ENCODE measurements around the gene ZFYVE1.
A peak's percentile ranks its signal among the peaks of the same experiment; 100 is the strongest.
"Not testable (repeated sequence)": the region's sequence is repeated elsewhere in the genome, so short reads cannot be mapped to it uniquely, and the experiment has no call there.

Gene ZFYVE1

DNA sequence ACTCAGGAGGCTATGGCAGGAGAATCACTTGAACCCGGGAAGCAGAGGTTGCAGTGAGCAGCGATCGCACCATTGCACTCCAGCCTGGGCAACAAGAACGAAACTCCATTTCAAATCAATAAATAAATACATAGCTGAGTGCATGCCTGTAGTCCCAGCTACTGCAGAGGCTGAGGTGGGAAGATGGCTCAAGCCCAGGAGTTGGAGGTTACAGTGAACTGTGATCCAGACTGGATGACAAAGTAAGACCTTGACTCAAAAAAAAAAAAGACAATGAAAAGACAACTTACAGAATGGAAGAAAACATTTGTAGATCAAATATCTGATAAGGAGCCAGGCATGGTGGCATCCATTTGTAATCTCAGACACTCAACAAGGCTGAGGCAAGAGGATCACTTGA, 27.6 kb downstream of the ZFYVE1 start:
- DNase-seq, result no peak

DNA sequence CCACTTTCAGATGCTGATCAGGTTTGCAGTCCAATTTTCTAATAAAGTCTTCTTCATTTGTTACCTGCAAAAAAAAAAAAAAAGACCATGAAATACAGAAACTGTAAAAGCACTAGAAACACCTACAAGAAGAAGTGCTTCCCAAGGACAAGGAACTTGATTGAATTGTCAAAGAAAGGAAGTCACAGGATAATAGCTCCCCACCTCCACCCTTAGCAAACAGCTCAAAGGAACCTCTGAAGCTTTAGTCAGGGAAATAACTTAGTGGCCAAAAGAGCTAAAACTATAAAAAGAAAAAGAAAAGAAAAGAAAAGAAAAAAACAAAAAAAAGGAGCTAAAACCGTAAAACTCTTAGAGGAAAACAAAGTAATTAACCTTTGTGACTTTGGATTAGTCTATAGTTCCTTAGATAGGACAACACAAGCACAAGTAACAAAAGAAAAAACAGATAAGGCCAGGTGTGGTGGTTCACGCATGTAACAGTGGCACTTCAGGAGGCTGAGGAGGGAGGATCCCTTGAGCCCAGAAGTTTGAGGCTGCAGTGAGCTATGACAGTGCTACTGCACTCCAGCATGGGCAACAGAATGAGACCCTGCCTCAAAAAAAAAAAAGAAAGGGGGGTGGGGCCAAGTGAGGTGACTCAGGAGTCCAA, 28.5 kb downstream of the ZFYVE1 start:
- no peak for DNase-seq

DNA sequence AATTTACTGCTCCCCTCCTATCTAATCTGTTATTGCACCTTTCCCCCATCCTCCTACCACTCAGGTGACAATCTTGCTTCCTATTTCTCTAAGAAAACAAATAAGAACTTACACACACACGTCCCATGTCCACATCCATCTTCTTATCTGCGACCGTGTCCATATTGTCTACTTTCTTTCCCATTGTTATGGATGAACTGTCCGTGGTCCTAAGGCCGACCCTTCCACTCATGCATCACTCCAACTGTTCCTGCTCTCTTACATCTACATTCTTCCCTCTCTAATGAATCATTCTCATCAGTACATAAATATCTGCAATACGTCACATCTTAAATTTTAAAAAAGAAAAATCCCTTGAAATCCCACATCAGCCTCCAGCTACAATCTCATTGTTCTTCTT, 30.0 kb downstream of the ZFYVE1 start:
- DNase-seq, result no peak

DNA sequence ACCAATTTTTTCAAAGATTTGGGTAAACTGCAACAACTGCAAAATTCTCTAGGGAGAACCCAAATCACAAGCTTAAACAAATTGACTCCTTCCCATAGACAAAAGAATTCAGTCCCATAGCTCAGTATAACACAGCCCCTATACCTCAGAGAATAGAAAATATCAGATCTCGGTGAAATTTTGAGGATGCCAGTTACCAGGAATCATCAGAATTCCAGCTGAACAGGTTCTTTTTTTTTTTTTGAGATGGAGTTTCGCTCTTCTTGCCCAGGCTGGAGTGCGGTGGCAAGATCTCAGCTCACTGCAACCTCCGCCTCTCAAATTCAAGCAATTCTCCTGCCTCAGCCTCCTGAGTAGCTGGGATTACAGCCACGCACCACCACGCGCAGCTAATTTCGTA, 36.7 kb downstream of the ZFYVE1 start:
- no peak for DNase-seq

DNA sequence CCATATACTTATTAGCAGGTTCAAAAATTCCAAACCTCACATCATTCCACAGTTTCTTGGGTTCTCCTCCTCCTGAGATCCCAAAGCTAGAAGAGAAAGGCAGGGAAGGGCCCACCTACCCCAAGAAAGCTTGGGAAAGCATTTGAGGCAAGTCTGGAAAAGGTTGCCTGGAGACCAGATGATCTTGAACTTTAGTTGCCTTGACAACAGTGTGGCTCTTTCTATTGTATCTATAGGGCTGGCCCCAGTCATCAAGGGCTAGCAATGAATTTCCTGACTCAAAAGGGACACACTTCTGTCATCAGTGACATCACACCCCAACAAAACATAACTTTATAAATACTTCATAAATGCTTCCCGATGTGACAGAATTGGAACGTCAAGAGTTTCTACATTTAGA, 40.0 kb downstream of the ZFYVE1 start:
- no peak for DNase-seq

DNA sequence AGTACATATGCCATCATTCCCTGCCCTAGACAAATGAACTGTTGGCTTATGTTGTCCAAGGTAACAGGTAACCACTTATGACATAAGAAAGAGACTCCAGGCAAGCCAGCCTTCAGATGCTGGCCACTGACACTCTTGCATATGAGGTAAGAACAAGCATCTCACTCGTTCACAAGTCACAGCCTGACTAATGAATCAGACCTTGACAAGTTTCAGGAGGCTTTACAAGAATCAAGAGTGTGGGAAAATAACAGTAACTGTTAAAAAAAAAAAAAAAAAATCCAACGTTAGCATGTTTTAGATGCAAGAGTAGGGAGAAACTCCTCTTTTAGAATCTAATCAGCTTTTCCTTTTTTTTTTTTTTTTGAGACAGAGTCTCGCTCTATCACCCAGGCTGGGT, 40.7 kb downstream of the ZFYVE1 start:
- DNase-seq, result no peak

DNA sequence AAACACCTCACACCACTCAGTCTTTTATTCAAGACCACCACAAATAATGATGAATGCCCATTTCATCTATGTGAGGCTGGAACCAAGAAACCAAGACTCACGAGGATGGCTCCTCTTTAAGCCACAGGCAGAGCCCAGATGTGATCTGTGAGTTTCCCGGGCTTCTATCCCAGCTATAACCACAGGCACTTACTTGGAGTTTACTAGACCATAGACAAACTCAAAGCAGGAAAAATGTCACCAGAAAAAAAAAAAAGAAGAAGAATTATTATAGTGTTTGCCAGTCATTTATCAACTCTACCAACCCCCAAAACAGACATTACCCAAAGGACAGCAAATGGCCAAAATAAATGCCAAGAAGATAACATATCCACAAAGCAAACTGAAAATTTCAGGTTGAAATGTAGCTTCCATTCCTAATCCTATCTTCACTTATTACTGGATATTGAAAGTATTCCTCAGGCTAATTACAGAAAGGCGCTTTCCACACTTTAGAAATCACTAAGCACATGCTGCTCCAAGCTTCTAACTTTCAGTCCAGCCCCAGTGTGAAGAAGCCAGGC, 44.7 kb downstream of the ZFYVE1 start:
- DNase-seq, result no peak

DNA sequence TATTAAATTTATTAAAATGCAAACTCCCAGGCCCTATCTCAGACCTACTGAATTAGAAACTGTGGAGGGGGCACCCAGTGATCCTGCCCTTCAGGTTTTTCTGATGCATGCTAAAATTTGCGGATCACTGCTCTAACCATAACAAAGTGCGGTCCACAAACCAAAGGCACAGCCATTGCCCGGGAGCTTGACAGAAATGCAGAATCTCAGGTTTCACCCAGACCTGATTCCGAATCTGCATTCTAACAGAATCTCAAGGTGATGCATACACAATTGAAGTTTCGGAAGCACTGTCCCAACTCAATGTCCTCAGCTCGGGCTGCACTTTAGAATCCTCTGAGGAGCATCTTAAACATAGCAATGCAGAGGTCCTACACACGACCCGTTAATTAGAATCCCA, 46.0 kb downstream of the ZFYVE1 start:
- no peak for DNase-seq

DNA sequence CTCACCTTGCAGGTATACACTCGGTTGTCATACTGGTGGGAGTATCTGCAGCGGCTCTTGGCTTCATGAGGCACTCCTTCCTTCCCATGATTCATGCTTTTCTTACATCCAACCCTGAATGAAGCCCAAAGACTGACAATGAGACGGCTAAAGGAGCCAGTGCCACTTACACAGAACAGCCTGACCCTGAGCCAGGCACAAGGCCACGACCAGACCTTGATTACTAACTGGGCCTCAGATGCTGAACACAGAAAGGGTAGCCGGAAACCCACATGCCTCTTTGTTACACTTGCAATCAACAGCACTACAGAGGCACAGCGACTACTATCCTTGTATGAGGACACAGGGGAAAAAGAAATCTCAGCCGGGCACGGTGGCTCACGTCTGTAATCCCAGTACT, 48.0 kb downstream of the ZFYVE1 start:
- DNase-seq, result no peak

DNA sequence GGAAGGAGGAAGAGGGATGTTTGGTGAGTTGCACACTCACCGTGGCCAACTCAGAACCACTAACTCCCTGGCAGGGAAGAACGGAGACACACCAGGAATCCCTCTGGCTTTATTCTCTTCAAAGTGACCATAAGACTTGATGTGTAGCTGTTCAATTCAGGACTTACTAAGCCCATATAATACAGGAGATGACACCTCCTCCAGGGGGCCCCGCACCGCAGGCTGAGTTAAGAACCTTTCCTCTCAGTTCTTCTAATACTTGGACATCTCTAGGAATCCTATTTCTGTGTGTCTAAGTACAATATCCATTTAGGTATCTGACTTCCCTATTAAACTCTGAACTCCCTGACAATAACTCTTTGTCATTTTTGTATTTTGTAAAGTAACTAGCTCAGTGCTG, 51.1 kb downstream of the ZFYVE1 start:
- DNase-seq, result no peak

DNA sequence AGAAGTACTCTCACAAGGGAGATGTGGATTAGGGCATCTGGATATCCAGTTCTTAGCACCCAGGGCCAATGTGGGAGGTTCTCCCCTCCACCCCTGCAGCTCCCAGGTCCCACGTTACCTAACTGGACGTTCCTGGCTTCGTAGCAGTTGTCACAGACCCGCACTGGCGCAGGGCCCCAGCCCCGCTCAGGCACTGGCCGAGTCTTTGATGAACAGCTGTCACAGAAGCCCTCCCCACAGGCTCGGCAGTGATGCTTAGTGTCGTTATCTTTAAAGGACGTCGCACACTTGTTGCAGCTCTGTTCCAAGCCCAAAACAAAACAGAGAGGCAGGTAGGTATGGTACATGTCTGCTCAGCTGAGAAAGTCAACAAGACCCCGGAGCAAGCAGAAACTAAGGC, 52.2 kb downstream of the ZFYVE1 start:
- no peak for DNase-seq

DNA sequence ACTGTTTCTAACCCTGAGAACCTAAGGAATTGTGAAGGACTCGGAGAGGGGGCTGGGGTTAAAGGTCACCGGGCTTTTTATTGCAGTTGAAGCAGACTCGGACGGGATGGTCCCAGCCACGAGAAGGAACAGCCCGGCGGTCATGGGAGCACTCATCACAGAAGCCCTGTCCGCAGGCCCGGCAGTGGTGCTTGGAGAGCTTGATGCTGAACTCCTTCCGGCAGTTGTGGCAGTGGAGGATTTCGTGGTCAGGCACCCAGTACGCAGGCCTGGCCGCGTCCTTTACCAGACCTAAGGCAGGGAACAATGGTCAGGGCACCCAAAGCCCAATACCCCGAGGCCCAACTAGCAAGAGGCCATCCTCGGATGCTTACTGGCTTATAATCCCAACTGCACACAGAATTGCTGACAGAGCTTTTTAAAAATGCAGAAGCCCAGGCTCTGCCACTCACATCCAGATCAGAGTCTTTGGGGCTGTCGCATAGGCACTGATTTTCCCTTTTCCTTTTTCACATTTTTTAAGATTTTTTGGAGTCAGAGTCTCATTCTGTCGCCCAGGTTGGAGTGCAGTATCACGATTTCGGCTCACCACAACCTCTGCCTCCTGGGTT, 56.0 kb downstream of the ZFYVE1 start:
- no peak for DNase-seq

DNA sequence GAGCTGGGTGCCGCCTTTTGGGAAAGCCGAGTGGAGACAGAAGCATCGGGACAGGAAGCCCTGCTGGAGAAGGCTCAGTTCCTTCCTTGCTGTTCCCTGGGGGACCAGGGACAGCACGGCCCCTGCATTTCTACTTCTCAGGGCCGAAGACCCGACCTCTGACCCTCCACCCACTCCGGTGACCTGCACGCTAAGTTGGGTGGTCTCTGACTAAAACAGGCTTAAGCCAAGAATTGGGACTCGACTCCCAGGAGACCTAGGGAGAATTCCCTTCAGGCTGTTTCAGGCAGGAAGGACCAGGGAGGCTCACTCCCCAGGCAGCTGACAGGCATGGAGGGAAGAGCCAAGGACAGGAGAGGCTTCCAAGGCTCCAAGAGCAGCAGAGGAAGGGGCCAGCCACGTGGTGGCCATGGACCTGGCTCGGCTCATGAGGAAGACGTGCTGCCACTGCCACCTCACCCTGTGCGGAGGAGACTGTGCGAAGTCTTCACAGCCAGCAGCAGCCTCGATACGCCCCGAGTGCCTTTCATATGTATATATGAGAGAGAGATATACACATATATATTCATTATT, 56.8 kb downstream of the ZFYVE1 start:
- DNase-seq, result peak; percentile 63 to 71

DNA sequence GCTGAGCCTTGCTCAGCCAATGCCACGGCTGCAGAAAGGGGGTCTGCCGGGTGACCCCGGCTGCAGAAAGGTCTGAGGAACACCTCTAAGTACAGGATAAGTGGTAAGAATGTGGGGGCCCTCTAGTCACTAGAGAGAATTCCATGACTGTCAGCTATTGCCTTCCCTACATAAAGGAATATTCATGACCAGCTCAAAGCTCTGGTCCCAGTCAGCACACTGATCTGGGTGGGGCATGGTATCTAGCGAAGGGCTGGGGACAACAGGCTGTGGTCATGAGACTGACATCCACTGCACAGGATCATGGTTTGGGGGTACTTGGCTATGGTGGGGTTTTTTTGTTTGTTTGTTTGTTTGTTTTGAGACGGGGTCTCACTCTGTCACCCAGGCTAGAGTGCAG, 58.6 kb downstream of the ZFYVE1 start:
- DNase-seq, result no peak

DNA sequence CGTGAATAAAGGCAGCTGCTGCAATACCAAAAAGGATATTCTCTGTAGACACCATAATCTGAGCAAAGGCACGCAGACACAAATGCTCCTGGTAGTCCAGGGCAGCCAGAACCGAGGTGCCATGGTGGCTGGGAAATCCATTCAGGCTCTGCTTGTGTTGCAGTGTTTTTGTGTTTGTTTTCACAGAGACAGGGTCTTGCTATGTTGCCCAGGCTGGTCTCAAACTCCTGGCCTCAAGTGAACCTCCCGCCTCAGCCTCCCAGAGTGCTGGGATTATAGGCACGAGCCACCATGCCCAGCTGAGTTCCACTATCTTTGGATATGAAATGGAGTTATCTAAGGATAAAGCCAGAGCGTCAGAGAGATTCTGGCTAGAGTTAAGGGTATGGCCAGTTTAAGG, 60.9 kb downstream of the ZFYVE1 start:
- DNase-seq, result no peak

DNA sequence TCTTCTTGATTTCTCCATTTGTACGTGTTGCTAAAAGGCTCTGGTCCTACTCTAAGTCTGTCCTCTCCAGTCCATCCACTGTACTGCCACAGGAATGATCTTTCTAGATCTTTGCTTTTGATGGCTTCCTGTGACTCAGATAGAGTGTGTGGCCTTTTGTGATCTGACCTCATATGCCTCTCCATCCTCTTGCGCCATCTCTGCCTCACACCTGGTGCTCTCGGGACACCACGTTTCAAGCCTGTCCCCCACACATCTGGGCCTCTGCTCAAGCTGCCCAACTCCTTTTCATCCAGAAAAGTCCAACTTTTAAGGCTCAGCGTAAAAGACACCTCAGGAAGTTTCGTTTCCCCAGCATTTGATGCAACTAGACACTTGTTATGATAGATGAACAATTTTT, 61.7 kb downstream of the ZFYVE1 start:
- no peak for DNase-seq

DNA sequence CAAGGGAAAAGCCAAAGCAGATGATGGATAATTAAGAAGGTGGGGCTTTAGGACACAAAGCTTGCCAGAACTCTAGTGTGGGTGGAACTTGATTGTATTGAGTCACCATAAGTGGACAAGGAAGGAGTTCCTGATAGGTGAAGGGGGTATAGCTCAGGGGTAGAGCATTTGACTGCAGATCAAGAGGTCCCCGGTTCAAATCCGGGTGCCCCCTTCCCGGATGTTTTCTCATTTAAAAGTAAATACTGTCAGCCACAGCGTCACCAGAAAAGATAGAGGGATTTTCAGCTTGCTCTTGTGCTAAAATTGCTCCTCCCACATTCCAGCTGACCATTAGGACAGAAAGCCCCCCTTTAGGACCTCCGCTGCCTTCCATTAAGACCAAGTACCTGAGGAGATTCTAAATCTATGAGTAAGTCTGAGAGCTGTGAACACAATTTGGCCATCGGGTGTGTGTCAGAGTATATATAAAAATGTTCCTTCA, 64.0 kb downstream of the ZFYVE1 start:
- DNase-seq, result peak; percentile 79 to 82

DNA sequence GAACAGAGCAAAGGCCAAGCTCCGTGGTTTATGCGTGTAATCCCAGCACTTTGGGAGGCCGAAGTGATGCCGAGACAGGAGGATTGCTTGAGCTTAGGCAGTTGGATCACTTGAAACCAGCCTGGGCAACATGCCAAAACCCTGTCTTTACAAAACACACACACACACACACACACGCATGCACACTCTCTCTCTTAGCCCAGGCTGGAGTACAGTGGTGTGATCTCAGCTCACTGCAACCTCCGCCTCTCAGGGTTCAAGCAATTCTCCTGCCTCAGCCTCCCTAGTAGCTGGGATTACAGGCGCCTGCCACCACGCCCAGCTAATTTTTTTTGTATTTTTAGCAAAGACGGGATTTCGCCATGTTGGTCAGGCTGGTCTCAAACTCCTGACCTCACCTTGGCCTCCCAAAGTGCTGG, 64.6 kb downstream of the ZFYVE1 start:
- DNase-seq, result peak; percentile 88 to 92

DNA sequence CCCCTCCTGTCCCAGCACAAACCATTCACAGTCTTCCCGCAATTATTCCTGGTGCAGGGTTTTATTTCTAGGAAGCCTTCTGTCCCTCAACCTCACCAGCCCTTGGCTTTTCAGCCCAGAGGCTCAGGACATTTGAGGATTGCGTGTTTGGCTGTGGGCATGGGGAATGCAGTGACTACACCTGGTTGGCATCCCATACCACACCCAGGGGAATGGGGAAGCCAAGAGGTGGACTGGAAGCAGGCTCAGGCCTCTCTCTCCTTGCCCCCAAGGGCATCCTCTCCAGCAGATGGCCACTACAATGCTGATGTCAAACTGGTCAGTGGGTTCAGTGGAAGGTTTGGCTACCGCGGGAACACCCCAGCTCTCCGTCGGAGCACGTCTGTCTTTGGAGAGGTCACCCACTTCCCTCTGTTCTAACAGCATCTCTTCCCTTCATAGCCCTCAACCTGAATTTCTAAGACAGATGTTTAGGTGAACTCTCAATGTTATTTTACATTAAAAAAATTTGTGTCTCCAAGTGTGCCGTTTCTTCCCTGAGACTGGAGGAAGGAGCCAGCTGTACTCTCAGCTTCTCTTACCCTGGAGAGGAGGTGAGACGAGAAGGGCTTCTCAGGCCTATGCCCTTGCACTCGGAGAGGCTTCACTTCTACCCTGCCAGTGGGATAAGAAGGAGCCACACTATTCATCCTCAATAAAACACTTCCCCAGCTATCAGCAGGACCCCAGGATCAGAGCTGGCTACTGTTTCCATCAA, 65.1 kb downstream of the ZFYVE1 start:
- no peak for DNase-seq

DNA sequence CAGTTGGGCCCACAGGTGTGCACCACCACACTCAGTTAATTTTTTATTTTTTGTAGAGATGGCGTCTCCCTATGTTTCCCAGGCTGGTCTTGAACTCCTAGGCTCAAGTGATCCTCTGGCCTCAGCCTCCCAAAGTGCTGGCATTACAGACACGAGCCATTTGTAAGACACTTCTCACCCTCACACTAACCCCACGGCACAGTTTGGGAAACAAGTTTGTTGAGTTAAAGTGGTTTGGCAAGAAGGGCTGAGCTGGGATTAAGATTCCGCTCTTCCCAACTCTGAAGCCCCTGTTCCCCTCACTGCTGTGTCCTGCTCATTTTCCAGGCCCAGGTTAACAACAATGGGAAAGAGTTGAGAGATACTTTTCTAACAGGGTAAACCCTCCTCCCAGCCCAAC, 65.9 kb downstream of the ZFYVE1 start:
- DNase-seq, result not testable (repeated sequence)

DNA sequence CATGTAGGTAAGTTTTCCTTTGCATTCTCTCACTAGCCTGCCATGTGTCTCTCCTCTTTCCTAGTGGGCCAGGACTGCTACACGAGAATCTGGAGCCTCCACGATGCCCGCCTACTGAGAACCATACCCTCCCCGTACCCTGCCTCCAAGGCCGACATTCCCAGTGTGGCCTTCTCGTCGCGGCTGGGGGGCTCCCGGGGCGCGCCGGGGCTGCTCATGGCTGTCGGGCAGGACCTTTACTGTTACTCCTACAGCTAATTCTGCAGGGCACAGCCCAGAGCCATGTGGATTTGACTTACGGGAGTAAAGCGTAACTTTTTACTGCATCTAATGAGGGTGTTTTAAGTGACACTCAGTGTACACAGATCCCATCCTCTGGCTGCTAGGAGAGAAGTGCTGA, 68.4 kb downstream of the ZFYVE1 start:
- DNase-seq, result no peak

DNA sequence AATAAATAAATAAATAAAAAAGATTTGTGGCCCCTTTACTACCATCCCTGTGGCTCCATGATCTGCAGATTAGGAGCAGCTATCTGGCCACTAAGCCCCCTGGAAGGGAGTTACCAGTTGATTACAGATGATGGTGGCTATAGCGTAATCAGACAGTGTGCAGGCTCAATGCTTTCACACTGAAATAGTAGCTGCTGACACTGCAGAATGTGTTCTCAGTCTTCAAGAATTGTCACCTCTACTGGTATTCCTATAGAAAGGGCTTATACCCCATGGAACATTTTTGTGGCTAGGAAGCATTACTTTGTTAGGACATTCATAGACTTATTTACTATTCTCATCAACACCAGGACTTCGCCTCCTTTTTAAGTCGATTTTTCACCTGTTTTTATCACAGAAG, 69.7 kb downstream of the ZFYVE1 start:
- no peak for DNase-seq

DNA sequence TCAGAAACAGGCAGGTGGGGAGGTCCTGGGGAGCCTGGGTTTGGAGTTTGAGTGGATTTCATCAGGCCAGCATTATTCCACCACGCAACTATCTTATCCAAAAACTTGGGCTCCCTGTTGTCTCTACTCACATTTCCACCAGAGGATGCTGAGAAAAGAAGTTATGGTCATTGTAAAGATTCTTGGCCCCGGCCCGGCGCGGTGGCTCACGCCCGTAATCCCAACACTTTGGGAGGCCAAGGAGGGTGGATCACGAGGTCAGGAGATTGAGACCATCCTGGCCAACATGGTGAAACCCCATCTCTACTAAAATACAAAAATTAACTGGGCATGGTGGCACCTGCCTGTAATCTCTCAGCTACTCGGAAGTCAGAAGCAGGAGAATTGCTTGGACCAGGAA, 70.2 kb downstream of the ZFYVE1 start:
- DNase-seq, result not testable (repeated sequence)

DNA sequence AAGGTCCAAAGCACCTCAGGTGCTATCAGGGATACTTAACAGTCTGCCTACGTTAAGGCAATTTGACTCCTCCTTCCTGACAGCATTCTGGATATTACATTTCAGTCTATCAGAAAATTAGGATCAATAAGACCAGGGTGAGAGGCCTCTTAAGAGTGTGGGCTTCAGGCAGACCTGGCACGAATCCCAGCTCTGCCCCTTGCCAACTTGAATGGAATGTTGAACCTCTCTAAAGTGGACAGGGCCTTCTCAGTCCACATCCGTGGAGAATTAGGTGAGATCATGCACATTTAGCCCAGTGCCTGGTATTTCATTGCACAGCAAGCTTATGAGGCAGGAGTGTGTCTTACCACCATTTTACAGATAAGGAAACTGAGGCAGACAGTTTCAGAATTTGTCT, 74.7 kb downstream of the ZFYVE1 start:
- DNase-seq, result no peak
